Smooth muscle cell of trachea (primary cell): ENCODE results near the gene FNTB. TPM values are rescaled to one million over a fixed set of nuclear protein-coding genes. Genes with fewer than 3 reads are reported as not detected.

Experiments
- total RNA-seq: library from RNA; depleted of rRNA; stranded (reverse); fragments of >200 nt; gene quantifications from 2 replicates; pipeline ENCODE4 v1.2.1, GENCODE V29; 2014

The FNTB gene, protein sequence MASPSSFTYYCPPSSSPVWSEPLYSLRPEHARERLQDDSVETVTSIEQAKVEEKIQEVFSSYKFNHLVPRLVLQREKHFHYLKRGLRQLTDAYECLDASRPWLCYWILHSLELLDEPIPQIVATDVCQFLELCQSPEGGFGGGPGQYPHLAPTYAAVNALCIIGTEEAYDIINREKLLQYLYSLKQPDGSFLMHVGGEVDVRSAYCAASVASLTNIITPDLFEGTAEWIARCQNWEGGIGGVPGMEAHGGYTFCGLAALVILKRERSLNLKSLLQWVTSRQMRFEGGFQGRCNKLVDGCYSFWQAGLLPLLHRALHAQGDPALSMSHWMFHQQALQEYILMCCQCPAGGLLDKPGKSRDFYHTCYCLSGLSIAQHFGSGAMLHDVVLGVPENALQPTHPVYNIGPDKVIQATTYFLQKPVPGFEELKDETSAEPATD
- 10.6 and 13.9 TPM in 2 replicates for total RNA-seq

DNA sequence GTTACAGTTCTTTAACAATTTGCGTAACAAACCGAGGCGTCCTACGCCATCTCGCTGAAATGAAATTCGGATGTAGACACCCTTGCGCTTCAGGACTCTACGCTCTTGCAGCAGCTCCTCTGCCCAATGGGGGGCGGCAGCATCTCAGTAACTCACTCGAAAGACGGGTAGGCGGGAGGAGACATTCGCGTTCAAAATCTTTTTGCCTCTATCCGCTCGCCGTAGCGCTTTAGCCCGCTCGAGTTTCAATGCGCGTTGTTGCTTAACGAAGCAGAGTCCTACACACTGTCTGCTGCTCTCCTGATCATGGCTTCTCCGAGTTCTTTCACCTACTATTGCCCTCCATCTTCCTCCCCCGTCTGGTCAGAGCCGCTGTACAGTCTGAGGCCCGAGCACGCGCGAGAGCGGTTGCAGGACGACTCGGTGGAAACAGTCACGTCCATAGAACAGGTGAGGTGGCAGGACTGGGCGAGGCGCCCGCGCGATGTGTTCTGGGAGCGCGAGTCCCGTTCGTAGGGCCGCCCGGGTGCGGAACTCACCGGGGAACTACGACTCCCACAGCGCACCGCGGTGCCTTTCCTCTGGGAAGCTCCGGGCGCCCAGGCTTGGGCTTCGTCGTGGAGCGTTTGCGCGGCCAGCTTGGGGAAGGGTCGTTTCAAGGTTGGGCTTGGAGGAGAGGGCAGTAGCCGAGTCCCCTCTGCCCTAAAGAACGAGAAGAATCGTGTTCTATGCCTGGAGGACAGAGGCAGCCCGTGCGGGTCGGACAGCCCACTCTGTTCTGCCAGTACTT, at the start of gene FNTB:
Gene FNTB (plus strand): TSS at position 248 of the 790 bp plus-strand sequence. CDS start 59 bp downstream, at position 307.

DNA sequence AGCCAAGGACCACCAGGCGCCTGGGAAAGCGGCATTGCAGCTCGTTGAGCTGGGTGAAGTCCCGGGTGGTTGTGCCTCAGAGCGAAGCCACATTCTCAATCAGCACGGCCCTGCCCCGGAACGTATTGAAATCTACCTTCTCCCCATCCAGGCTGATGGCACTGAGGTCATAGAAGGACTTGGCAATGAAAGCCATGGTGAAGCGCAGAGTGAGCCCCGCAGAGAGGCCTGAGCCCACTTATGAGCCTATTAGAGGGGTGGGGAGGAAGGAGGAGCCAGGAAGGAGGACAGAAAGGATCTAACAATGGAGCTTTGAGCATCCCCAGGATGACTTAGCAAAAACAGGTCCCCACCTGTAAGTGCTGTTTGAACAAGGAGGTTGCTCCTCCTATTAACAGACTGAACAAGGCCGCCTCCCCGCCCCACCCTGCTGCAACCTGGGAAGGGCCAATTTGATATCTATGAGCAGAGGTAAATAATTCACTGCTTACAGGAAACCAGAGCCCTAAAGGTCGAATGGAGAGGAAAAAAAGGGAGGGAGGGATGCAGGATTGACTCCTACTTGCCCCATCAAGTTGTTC, 44.1 kb upstream of the FNTB start, which contains the start of gene GPX2:
Gene GPX2 (minus strand): TSS at position 215 of the 581 bp plus-strand sequence. CDS start 19 bp downstream, at position 196.

DNA sequence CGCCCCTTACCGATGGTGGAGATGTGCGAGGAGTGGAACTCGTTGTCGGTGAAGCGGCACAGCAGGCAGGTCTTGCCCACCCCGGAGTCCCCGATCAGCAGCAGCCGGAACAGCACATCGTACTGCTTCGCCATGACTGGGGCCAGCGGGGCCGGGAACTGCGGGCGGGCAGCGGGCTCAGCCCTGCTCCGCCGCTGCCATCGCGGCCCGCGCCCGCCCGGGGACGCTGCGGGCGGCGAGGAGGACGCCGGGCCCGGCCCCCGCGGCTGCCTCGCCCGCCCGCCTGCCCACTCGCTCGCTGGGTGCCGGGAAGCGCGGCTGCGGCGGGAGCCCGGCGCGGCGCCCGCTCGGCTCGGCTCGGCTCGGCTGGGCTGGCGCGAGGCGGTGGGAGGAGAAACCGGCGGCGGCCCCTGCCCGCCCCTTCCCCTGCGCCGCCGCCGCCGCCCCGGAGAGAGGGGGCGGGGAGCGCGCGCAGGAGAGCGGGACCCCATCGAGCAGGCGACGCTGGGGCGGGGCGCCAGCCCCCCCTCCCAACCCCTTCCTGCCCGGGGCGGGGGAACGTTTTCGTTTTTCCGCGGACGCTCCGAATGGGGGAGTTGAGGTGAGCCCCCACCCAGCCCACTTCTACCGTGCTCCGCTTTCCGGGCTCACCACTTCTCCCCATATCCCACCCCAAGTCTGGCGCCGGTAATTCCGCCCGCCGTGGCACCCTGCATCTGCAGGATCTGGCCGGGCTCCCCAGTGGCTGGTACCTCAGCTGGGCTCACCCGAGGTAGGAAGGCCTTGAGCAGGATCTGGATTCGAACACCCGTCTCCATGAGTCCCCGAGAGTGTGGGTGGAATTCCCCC, 14.5 kb upstream of the FNTB start, which contains the start of gene RAB15:
Gene RAB15 (minus strand): TSS at position 394 of the 849 bp plus-strand sequence. CDS start 260 bp downstream, at position 134.

DNA sequence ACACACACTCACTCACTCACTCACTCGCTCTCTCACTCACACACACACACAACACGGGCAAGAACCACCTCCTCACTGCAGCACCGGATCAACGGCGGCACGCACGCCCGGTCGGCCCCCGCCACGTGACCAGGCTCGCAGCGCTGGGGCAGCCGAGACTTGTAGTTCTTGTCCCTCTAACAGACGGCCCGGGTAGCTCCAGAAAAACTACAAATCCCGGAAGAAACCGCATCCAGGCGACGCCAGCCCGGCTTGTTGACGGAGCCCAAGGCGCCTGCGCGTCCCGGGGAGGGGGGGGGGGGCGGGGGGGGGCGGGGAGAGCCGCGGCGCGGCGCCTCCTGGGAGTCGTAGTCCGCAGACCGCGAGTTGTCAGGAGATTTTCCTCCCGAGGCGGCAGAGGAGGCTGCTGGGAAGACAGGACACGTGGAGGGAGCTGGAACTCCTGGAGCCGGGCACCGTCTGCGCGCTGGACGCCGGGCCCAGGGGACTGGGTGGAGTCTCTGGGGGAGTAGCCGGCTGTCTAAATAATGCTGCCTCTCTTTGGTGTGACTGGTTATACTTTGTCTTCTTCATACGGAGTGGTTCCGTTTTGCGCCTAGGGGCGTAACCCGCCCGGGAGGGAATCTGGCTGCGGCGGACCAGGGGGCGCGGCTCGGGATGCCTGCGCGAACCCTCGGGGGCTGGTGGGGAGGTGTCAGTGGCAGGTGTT, 115.9 kb downstream of the FNTB start, which contains the start of gene MAX:
Gene MAX (minus strand): TSS at position 77 of the 709 bp plus-strand sequence. CDS start 178 bp downstream, outside the sequence.

Other genes with a start within 250 kb of the FNTB start
- under 0.01 TPM in 1 of 2 replicates, not detected in the other for gene SPTB, start 107.0 kb upstream of the FNTB start, total RNA-seq
- 54.6 and 75.6 TPM in 2 replicates for gene CHURC1, start 72.4 kb upstream of the FNTB start, total RNA-seq
- gene GPX2, start 44.1 kb upstream of the FNTB start, total RNA-seq = not detected in 2 replicates
- gene RAB15, start 14.6 kb upstream of the FNTB start, total RNA-seq = 1.7 and 4.1 TPM in 2 replicates
- gene MAX, start 115.6 kb downstream of the FNTB start, total RNA-seq = 44.1 and 45.2 TPM in 2 replicates